ENCODE measurements around the gene MEP1A.
"Not testable (repeated sequence)": the region's sequence is repeated elsewhere in the genome, so short reads cannot be mapped to it uniquely, and the experiment has no call there.

The MEP1A gene

GRCh38 chr6:46793138-46793537 is at the start of gene MEP1A:
TSS of gene MEP1A (plus strand) at chr6:46793389. CDS start at chr6:46793399, 10 bp downstream.
- DNase-seq = no peak

GRCh38 chr6:46743425-46744158 is 49.6 kb upstream of the MEP1A start:
- no peak for DNase-seq

- not testable (repeated sequence) for DNase-seq
These were observed 48.9 kb upstream of the MEP1A start for GRCh38 chr6:46744159-46744725.

GRCh38 chr6:46745973-46746372 is 47.2 kb upstream of the MEP1A start:
- DNase-seq = no peak

- no peak for DNase-seq
These were observed 46.5 kb upstream of the MEP1A start, which contains the start of gene ANKRD66 for GRCh38 chr6:46746696-46747095. TSS of gene ANKRD66 (plus strand) at chr6:46746933. CDS start at chr6:46751949, 5,016 bp downstream.

GRCh38 chr6:46748940-46749503 is 44.2 kb upstream of the MEP1A start:
- no peak for DNase-seq

- DNase-seq = no peak
These were observed 43.5 kb upstream of the MEP1A start for GRCh38 chr6:46749731-46750130.

- no peak for DNase-seq
These were observed 41.5 kb upstream of the MEP1A start for GRCh38 chr6:46751658-46752057.

- DNase-seq = no peak
These were observed 37.3 kb upstream of the MEP1A start for GRCh38 chr6:46755865-46756264.

GRCh38 chr6:46756469-46757213 is 36.5 kb upstream of the MEP1A start:
- no peak for DNase-seq

- no peak for DNase-seq
These were observed 36.0 kb upstream of the MEP1A start for GRCh38 chr6:46757214-46757596.

- DNase-seq = no peak
These were observed 34.0 kb upstream of the MEP1A start for GRCh38 chr6:46758960-46759753.

GRCh38 chr6:46760925-46761324 is 32.3 kb upstream of the MEP1A start:
- DNase-seq = no peak

GRCh38 chr6:46763466-46763865 is 29.7 kb upstream of the MEP1A start:
- DNase-seq = no peak

GRCh38 chr6:46764280-46764679 is 28.9 kb upstream of the MEP1A start:
- DNase-seq = not testable (repeated sequence)

GRCh38 chr6:46764961-46765360 is 28.2 kb upstream of the MEP1A start:
- DNase-seq = no peak

- no peak for DNase-seq
These were observed 21.2 kb upstream of the MEP1A start for GRCh38 chr6:46772016-46772415.

GRCh38 chr6:46772762-46773161 is 20.4 kb upstream of the MEP1A start:
- no peak for DNase-seq

GRCh38 chr6:46773201-46773855 is 19.9 kb upstream of the MEP1A start:
- no peak for DNase-seq

- not testable (repeated sequence) for DNase-seq
These were observed 18.5 kb upstream of the MEP1A start for GRCh38 chr6:46774736-46775135.

- DNase-seq = no peak
These were observed 17.0 kb upstream of the MEP1A start for GRCh38 chr6:46776070-46776712.

All from NCI-H146 (cell line).